Transverse colon (tissue), 4 donors: Measurements from ENCODE around the gene PSMC3.
A peak's percentile ranks its signal among the peaks of the same experiment; 100 is the strongest.

ENCODE experiments used
- EP300 ChIP-seq: sonication (generic); formaldehyde crosslinking; IDR thresholded peaks from one replicate; pipeline ENCODE4 v1.6.1; 2017; ENCODE audit warnings: antibody characterized with exemption, low read depth
- POLR2A ChIP-seq: fragments of 450-650 bp; IDR thresholded peaks from one replicate; pipeline ENCODE4 v1.6.1; 2016; ENCODE audit warnings: antibody characterized with exemption, mild to moderate bottlenecking, moderate library complexity
- POLR2AphosphoS5 ChIP-seq, 3 donors: sonication (generic); formaldehyde crosslinking; IDR thresholded peaks; one replicate each; pipeline ENCODE4 v1.6.1; 2016; ENCODE audit warnings: antibody characterized with exemption in 3 of 3
- TF ChIP-seq, protein P1 (sequence below), 5 experiments: fragments of 200-600 bp in 3 of 5; fragments of 450-650 bp in 2 of 5; sonication (generic) in 3 of 5; IDR thresholded peaks; 1 replicate in 2 of 5; 2 replicates in 3 of 5; pipeline ENCODE4 v1.5.1; 2016 to 2017; ENCODE audit warnings: antibody characterized with exemption in 5 of 5, inconsistent platforms in 3 of 5, mild to moderate bottlenecking in 2 of 5, moderate library complexity in 1 of 5

DNA sequence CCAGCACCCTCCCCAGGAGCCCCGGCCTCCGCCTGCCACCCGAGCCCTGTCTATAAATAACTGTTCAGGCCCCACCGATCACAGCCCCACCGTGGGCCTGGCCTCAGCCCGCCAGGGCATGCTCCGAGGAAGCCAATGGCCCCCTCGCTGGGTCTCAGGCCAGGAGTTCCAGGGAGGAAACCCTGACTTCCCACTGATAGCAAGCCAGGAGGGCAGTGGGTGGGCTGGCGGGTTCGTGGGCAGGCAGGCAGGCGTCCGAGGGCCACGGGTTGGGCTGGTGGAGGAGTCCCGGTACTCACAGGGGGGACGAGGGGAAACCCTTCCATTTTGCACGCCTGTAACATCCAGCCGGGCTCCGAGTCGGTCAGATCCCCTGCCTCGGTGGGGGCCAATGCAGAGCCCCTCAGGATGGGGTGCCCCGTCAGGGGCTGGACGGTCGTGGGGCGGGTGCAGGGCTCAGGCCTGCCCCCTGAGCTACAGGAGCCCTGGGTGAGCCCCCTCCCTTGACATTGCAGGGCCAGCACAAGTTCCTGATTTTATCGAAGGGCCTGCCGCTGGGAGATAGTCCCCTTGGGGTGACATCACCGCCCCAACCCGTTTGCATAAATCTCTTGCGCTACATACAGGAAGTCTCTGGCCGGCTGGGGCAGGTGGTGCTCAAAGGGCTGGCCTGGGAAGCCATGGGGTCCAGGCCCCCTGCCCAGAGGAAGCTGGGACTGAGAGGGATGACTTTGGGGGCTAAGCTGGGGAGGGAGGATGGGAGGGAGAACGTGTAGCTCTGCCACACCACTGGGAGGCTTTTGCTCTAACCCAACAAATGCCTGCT, 48.0 kb downstream of the PSMC3 start, which contains the start of gene SPI1:
- TF ChIP-seq POLR2A, result peak; percentile 37
- TF ChIP-seq, protein P1, sequence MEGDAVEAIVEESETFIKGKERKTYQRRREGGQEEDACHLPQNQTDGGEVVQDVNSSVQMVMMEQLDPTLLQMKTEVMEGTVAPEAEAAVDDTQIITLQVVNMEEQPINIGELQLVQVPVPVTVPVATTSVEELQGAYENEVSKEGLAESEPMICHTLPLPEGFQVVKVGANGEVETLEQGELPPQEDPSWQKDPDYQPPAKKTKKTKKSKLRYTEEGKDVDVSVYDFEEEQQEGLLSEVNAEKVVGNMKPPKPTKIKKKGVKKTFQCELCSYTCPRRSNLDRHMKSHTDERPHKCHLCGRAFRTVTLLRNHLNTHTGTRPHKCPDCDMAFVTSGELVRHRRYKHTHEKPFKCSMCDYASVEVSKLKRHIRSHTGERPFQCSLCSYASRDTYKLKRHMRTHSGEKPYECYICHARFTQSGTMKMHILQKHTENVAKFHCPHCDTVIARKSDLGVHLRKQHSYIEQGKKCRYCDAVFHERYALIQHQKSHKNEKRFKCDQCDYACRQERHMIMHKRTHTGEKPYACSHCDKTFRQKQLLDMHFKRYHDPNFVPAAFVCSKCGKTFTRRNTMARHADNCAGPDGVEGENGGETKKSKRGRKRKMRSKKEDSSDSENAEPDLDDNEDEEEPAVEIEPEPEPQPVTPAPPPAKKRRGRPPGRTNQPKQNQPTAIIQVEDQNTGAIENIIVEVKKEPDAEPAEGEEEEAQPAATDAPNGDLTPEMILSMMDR (IDR thresholded peaks at IDR 0.05), result no peak
- peak in 1 of 3 donors; percentile 33 for TF ChIP-seq POLR2AphosphoS5 (IDR thresholded peaks at IDR 0.05)
- no peak for TF ChIP-seq EP300
